K562 (cell line): ENCODE data around the gene SRL. TPM values are rescaled to one million over a fixed set of nuclear protein-coding genes. Genes with fewer than 3 reads are reported as not detected.

ENCODE experiments used
- BCL6 ChIP-seq: fragments of 250-450 bp; sonication (Bioruptor Pico); IDR thresholded peaks from 2 replicates; pipeline ENCODE4 v1.4.0; 2020
- DACH1 ChIP-seq: fragments of 450-650 bp; IDR thresholded peaks from 2 replicates; pipeline ENCODE4 v1.6.1; 2018; ENCODE audit not compliant: partially characterized antibody
- ETV6 ChIP-seq, 3 experiments: fragments of 150-350 bp in 1 of 3; sonication (generic) in 1 of 3; formaldehyde crosslinking in 1 of 3; IDR thresholded peaks; 2 replicates each; pipeline versions ENCODE4 v1.6.1 to v1.8.0; 2014 to 2022; ENCODE audit warnings: borderline replicate concordance in 2 of 3, low read depth in 2 of 3, antibody characterized with exemption in 1 of 3, low read length in 1 of 3, mild to moderate bottlenecking in 1 of 3, missing genetic modification reagents in 1 of 3
- FOXK2 ChIP-seq, 2 experiments: fragments of 450-650 bp; IDR thresholded peaks in 1 of 2; conservative IDR thresholded peaks in 1 of 2; 2 replicates each; pipeline ENCODE4 v1.6.1; 2016; ENCODE audit warnings: low read depth in 2 of 2, mild to moderate bottlenecking in 1 of 2
- FOXM1 ChIP-seq, 2 experiments: fragments of 450-650 bp in 1 of 2; sonication (generic) in 1 of 2; formaldehyde crosslinking in 1 of 2; IDR thresholded peaks; 2 replicates each; pipeline versions ENCODE4 v1.6.1 to v1.9.0; 2017 to 2022; ENCODE audit warnings: low read depth in 2 of 2, mild to moderate bottlenecking in 2 of 2, missing genetic modification reagents in 1 of 2, moderate library complexity in 1 of 2
- GABPB2 ChIP-seq: fragments of 250-450 bp; sonication (Bioruptor Pico); conservative IDR thresholded peaks from 2 replicates; pipeline ENCODE4 v1.5.1; 2021; ENCODE audit warnings: mild to moderate bottlenecking
- MTA1 ChIP-seq: fragments of 450-650 bp; IDR thresholded peaks from 2 replicates; pipeline ENCODE4 v1.6.1; 2017; ENCODE audit warnings: borderline replicate concordance
- POLR2AphosphoS2 ChIP-seq: IDR thresholded peaks from 2 replicates; pipeline ENCODE4 v1.6.1; 2012; ENCODE audit warnings: low read length, improper control_type of control experiment
- TAF1 ChIP-seq: IDR thresholded peaks from 2 replicates; pipeline ENCODE4 v1.6.1; 2011; ENCODE audit warnings: mild to moderate bottlenecking, low read length, moderate library complexity; ENCODE audit not compliant: insufficient read depth, control insufficient read depth, severe bottlenecking; ENCODE audit errors: extremely low read depth
- TAL1 ChIP-seq: fragments of 450-650 bp; IDR thresholded peaks from 2 replicates; pipeline ENCODE4 v1.6.1; 2016; ENCODE audit warnings: mild to moderate bottlenecking
- YBX1 ChIP-seq: fragments of 450-650 bp; IDR thresholded peaks from 2 replicates; pipeline ENCODE4 v1.7.1; 2016; ENCODE audit warnings: mild to moderate bottlenecking
- ZNF184 ChIP-seq: sonication (generic); formaldehyde crosslinking; IDR thresholded peaks from 2 replicates; pipeline ENCODE4 v1.5.0; 2020; ENCODE audit warnings: missing genetic modification reagents
- ZNF507 ChIP-seq: conservative IDR thresholded peaks from 2 replicates; pipeline ENCODE4 v1.6.1; 2017; ENCODE audit warnings: missing genetic modification characterization, missing compliant biosample characterization
- polyA plus RNA-seq, 8 experiments: library from polyadenylated mRNA; depleted of rRNA in 4 of 8; stranded (reverse) in 5 of 8; unstranded in 3 of 8; fragments of >200 nt; fragmentation: Nextera tagmentation in 2 of 8; fragmentation: Illumina TruSeq in 1 of 8; extraction: Ambion mirVana in 2 of 8; extraction: Trizol in 1 of 8; gene quantifications; 2 replicates each; pipeline versions ENCODE4 v1.2.1 to v1.2.3, GENCODE V29; 2011 to 2014; ENCODE audit warnings: inconsistent platforms in 1 of 8, missing spikeins in 1 of 8
- total RNA-seq, 7 experiments: library from RNA; depleted of rRNA in 6 of 7; stranded (reverse); fragments of >200 nt in 6 of 7; fragmentation: Illumina TruSeq in 2 of 7; extraction: Trizol in 2 of 7; gene quantifications; 2 replicates each; pipeline versions ENCODE4 v1.2.1 to v1.2.3, GENCODE V29; 2011 to 2021; ENCODE audit warnings: low replicate concordance in 1 of 7
- TF ChIP-seq, protein P1 (sequence below), 2 experiments: fragments of 200-800 bp in 1 of 2; sonication (Bioruptor generic) in 1 of 2; sonication (generic) in 1 of 2; formaldehyde crosslinking in 1 of 2; IDR thresholded peaks in 1 of 2; conservative IDR thresholded peaks in 1 of 2; 2 replicates each; pipeline versions ENCODE4 v1.5.0 to v1.6.1; 2016 to 2020; ENCODE audit warnings: missing compliant biosample characterization in 1 of 2, missing genetic modification characterization in 1 of 2, missing genetic modification reagents in 1 of 2
- TF ChIP-seq, protein P2 (sequence below): fragments of 450-650 bp; IDR thresholded peaks from 2 replicates; pipeline ENCODE4 v1.6.1; 2018; ENCODE audit not compliant: partially characterized antibody
- TF ChIP-seq, protein P3 (sequence below): fragments of 450-650 bp; formaldehyde crosslinking; IDR thresholded peaks from 2 replicates; pipeline ENCODE4 v1.4.0; 2022; ENCODE audit warnings: missing genetic modification characterization
- TF ChIP-seq, protein P4 (sequence below): fragments of 250-450 bp; sonication (Bioruptor Pico); IDR thresholded peaks from 2 replicates; pipeline ENCODE4 v1.8.0; 2021; ENCODE audit warnings: moderate library complexity, mild to moderate bottlenecking, inconsistent platforms

Gene SRL
- total and polyA plus RNA-seq, 9 of the 15 experiments (the other 6 are each of a cell fraction or from before 2014, with no cell fraction given) = 0.01 TPM; not detected in 8

DNA sequence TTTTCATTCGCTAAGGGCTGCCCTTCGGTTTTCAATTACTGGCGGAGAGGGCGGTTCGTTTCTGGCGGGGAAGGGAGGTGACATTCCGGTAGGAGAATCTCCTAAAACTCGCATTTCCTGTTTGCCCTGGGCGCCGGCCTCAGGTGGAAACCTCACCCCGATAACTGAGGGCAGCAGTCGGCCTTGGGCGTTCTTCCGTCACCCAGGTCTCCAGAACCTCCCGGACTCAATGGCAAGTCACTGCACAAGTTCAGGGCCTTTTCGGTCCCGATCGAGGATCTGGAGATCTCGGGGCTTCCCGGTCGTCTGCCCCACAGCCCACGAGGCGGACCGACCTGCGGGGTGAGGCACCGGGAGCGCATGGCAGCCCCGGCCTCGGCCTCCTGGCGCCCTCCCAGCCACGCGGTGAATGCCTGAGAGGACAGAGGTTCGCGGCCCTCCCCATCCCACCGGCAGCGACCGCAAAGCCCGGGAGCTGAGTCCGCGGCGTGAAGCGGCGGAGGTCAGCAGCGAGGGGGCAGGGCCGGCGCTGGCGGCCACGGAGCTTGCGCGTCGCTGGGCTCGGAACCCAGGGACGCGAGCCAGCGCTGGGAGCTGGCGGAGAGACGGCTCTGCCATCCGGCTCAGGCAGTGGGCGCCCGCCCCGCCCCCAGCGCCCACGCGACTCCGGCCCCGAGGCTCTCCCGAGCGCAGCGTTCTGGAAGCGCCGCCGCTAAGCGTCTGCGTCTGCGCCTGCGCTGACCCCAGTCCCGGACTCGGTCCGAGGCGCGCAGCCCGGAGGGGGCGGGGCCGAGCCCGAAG lies 58.4 kb downstream of the SRL start (continued):
- no peak for TF ChIP-seq ETV6 (IDR thresholded peaks at IDR 0.05; ENCODE audit: borderline replicate concordance in 1 of 2, low read depth in 2 of 2, low read length in 1 of 2)
- TF ChIP-seq ETV6 (CRISPR knock-in tag; IDR thresholded peaks at IDR 0.05; ENCODE audit: borderline replicate concordance) = no peak
- TF ChIP-seq FOXM1 (IDR thresholded peaks at IDR 0.05; ENCODE audit: low read depth) = no peak
- TF ChIP-seq FOXM1 (CRISPR knock-in tag; IDR thresholded peaks at IDR 0.05; ENCODE audit: low read depth) = no peak
- TF ChIP-seq ZNF184 (CRISPR knock-in tag) = no peak
- peak; percentile 69 for TF ChIP-seq TAF1
- TF ChIP-seq ZNF507 = no peak
- TF ChIP-seq, protein P1, sequence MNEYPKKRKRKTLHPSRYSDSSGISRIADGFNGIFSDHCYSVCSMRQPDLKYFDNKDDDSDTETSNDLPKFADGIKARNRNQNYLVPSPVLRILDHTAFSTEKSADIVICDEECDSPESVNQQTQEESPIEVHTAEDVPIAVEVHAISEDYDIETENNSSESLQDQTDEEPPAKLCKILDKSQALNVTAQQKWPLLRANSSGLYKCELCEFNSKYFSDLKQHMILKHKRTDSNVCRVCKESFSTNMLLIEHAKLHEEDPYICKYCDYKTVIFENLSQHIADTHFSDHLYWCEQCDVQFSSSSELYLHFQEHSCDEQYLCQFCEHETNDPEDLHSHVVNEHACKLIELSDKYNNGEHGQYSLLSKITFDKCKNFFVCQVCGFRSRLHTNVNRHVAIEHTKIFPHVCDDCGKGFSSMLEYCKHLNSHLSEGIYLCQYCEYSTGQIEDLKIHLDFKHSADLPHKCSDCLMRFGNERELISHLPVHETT (CRISPR knock-in tag; conservative IDR thresholded peaks at IDR 0.05 in 1 of 2, IDR thresholded peaks at IDR 0.05 in 1 of 2) = peak in 1 of 2 experiments; percentile 88; a peak in 2 of 4 replicates
- TF ChIP-seq TAL1 = no peak
- no peak for TF ChIP-seq POLR2AphosphoS2
- no peak for TF ChIP-seq GABPB2
- TF ChIP-seq, protein P2, sequence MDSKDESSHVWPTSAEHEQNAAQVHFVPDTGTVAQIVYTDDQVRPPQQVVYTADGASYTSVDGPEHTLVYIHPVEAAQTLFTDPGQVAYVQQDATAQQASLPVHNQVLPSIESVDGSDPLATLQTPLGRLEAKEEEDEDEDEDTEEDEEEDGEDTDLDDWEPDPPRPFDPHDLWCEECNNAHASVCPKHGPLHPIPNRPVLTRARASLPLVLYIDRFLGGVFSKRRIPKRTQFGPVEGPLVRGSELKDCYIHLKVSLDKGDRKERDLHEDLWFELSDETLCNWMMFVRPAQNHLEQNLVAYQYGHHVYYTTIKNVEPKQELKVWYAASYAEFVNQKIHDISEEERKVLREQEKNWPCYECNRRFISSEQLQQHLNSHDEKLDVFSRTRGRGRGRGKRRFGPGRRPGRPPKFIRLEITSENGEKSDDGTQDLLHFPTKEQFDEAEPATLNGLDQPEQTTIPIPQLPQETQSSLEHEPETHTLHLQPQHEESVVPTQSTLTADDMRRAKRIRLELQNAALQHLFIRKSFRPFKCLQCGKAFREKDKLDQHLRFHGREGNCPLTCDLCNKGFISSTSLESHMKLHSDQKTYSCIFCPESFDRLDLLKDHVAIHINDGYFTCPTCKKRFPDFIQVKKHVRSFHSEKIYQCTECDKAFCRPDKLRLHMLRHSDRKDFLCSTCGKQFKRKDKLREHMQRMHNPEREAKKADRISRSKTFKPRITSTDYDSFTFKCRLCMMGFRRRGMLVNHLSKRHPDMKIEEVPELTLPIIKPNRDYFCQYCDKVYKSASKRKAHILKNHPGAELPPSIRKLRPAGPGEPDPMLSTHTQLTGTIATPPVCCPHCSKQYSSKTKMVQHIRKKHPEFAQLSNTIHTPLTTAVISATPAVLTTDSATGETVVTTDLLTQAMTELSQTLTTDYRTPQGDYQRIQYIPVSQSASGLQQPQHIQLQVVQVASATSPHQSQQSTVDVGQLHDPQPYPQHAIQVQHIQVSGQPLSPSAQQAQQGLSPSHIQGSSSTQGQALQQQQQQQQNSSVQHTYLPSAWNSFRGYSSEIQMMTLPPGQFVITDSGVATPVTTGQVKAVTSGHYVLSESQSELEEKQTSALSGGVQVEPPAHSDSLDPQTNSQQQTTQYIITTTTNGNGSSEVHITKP = no peak
- TF ChIP-seq FOXK2 (conservative IDR thresholded peaks at IDR 0.05 in 1 of 2, IDR thresholded peaks at IDR 0.05 in 1 of 2; ENCODE audit: low read depth in 2 of 2) = no peak
- TF ChIP-seq MTA1 = no peak; the same call in 1 of the 2 replicates
- TF ChIP-seq, protein P3, sequence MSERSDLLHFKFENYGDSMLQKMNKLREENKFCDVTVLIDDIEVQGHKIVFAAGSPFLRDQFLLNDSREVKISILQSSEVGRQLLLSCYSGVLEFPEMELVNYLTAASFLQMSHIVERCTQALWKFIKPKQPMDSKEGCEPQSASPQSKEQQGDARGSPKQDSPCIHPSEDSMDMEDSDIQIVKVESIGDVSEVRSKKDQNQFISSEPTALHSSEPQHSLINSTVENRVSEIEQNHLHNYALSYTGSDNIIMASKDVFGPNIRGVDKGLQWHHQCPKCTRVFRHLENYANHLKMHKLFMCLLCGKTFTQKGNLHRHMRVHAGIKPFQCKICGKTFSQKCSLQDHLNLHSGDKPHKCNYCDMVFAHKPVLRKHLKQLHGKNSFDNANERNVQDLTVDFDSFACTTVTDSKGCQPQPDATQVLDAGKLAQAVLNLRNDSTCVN (CRISPR knock-in tag) = no peak
- no peak for TF ChIP-seq YBX1
- TF ChIP-seq DACH1 = no peak
- TF ChIP-seq BCL6 (CRISPR knock-in tag) = no peak
- TF ChIP-seq, protein P4, sequence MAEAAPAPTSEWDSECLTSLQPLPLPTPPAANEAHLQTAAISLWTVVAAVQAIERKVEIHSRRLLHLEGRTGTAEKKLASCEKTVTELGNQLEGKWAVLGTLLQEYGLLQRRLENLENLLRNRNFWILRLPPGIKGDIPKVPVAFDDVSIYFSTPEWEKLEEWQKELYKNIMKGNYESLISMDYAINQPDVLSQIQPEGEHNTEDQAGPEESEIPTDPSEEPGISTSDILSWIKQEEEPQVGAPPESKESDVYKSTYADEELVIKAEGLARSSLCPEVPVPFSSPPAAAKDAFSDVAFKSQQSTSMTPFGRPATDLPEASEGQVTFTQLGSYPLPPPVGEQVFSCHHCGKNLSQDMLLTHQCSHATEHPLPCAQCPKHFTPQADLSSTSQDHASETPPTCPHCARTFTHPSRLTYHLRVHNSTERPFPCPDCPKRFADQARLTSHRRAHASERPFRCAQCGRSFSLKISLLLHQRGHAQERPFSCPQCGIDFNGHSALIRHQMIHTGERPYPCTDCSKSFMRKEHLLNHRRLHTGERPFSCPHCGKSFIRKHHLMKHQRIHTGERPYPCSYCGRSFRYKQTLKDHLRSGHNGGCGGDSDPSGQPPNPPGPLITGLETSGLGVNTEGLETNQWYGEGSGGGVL (CRISPR knock-in tag) = no peak
